Measurements from ENCODE around the gene EGFR. TPM values are rescaled to one million over a fixed set of nuclear protein-coding genes. Genes with fewer than 3 reads are reported as not detected.

Gene EGFR
- polyA plus RNA-seq, 1 of the 3 experiments (the other 2 are of a cell fraction), result 37.6 TPM

DNA sequence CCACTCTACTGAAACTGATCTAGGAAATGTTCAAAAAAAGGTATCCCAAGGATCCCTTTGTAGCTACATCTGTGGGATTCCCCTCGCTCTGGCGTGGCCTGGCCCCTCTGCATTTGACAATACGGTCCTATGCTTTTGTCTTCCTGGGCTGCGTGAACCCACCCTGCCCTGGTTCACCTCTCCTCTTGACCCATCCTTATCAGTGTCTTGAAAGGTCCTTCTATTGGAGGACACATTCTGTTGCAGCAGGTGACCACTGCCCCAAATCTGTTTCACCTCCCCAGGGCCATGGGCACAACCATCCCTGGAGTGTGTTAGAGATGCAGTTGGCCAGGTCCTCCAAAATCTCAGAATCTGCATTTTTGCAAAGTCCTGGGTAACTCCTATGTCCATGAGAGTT is 100.8 kb downstream of the EGFR start:
- H3K4me3 ChIP-seq (ENCODE audit: low read depth in 2 of 2, low read length in 1 of 2), result no peak overlapping the region
- TF ChIP-seq, protein P1, sequence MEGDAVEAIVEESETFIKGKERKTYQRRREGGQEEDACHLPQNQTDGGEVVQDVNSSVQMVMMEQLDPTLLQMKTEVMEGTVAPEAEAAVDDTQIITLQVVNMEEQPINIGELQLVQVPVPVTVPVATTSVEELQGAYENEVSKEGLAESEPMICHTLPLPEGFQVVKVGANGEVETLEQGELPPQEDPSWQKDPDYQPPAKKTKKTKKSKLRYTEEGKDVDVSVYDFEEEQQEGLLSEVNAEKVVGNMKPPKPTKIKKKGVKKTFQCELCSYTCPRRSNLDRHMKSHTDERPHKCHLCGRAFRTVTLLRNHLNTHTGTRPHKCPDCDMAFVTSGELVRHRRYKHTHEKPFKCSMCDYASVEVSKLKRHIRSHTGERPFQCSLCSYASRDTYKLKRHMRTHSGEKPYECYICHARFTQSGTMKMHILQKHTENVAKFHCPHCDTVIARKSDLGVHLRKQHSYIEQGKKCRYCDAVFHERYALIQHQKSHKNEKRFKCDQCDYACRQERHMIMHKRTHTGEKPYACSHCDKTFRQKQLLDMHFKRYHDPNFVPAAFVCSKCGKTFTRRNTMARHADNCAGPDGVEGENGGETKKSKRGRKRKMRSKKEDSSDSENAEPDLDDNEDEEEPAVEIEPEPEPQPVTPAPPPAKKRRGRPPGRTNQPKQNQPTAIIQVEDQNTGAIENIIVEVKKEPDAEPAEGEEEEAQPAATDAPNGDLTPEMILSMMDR (IDR thresholded peaks at IDR 0.05), result no peak
- WGBS (ENCODE audit: low lambda C conversion rate), result 93% methylated on average over 4 of the region's 4 CpGs
- ChIA-PET CTCF (interaction anchor here (2.5 kb wide), 1 partner anchor 136 kb away, joined by 12 read pairs; no protein-coding TSS in a partner anchor), POLR2A (no interaction called here)
- H3K27me3 ChIP-seq (ENCODE audit: insufficient read depth), result no peaks in the 10 kb centered on the region
- peaks cover 38% of the 10 kb centered on the region; the same call in 1 of the 2 replicates for H4K20me1 ChIP-seq (ENCODE audit: insufficient read depth)
- H3K9me3 ChIP-seq, result no peaks in the 10 kb centered on the region
- H2AFZ ChIP-seq (ENCODE audit: low read depth), result no peak overlapping the region
- no peak for DNase-seq
- peaks cover 8% of the 10 kb centered on the region for H3F3A ChIP-seq (replicated peaks; ENCODE audit: insufficient read depth)
- H3K36me3 ChIP-seq (replicated peaks in 1 of 2; ENCODE audit: control insufficient read depth in 1 of 2, insufficient read depth in 2 of 2, low read length in 1 of 2), result peaks cover 0 to 26% of the 10 kb centered on the region in 2 experiments
- no peak overlapping the region for H3K4me2 ChIP-seq
- H3K27ac ChIP-seq (ENCODE audit: low read depth in 2 of 2, low read length in 1 of 2), result no peak overlapping the region
- H3K79me2 ChIP-seq (ENCODE audit: insufficient read depth), result peaks cover 94% of the 10 kb centered on the region
- no peak overlapping the region for H3K9ac ChIP-seq
- H3K9me2 ChIP-seq, result no peaks in the 10 kb centered on the region
- H3K4me1 ChIP-seq (ENCODE audit: control insufficient read depth in 1 of 2, insufficient read depth in 2 of 2, low read depth in 1 of 2, low read length in 1 of 2), result peaks cover 2 to 10% of the 10 kb centered on the region in 2 experiments; a peak in 2 of 4 replicates

DNA sequence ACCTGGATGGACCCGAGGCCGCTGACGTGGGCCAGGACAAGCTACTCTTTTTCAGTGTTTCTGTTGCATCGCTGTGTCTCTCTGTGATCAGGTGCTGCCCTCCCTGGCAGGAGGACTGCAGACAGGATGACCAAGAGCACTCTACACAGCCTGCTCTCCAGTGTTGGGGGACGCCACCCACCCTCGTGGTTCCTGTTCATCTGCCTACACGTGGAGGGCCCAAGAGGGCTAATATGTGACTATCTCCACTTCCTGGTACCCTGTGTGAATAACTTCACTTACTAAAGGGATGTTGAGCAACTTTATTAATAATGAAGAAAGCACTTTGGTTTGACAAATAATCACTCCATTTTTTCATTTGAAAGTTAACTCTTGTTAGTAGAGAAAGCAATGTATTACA is 101.3 kb downstream of the EGFR start:
- Histone ChIP-seq H2AFZ (ENCODE audit: low read depth) (no peak overlapping the region), H3F3A (replicated peaks; ENCODE audit: insufficient read depth) (peaks cover 12% of the 10 kb centered on the region)
- CTCF ChIA-PET, result interaction anchor here (1.1 to 2.5 kb wide), 3 partner anchors 24 to 346 kb away, joined by 3 to 12 read pairs (median 3); no protein-coding TSS in a partner anchor

More for the DNA sequence above, 101.3 kb downstream of the EGFR start:
- TF ChIP-seq, protein P2, sequence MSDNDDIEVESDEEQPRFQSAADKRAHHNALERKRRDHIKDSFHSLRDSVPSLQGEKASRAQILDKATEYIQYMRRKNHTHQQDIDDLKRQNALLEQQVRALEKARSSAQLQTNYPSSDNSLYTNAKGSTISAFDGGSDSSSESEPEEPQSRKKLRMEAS (IDR thresholded peaks at IDR 0.05; ENCODE audit: low read depth), result no peak
- TF ChIP-seq, protein P3, sequence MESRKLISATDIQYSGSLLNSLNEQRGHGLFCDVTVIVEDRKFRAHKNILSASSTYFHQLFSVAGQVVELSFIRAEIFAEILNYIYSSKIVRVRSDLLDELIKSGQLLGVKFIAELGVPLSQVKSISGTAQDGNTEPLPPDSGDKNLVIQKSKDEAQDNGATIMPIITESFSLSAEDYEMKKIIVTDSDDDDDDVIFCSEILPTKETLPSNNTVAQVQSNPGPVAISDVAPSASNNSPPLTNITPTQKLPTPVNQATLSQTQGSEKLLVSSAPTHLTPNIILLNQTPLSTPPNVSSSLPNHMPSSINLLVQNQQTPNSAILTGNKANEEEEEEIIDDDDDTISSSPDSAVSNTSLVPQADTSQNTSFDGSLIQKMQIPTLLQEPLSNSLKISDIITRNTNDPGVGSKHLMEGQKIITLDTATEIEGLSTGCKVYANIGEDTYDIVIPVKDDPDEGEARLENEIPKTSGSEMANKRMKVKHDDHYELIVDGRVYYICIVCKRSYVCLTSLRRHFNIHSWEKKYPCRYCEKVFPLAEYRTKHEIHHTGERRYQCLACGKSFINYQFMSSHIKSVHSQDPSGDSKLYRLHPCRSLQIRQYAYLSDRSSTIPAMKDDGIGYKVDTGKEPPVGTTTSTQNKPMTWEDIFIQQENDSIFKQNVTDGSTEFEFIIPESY (IDR thresholded peaks at IDR 0.05; ENCODE audit: borderline replicate concordance, low read depth), result no peak
- TF ChIP-seq TCF12 (IDR thresholded peaks at IDR 0.05), result no peak
- TF ChIP-seq RFX5 (IDR thresholded peaks at IDR 0.05; ENCODE audit: low read length), result no peak
- TF ChIP-seq TAF1 (IDR thresholded peaks at IDR 0.05; ENCODE audit: borderline replicate concordance, low read depth, low read length), result no peak
- no peak for TF ChIP-seq RCOR1 (IDR thresholded peaks at IDR 0.05; ENCODE audit: low read length)
- TF ChIP-seq YY1 (IDR thresholded peaks at IDR 0.05; ENCODE audit: low read depth), result no peak
- TF ChIP-seq, protein P4, sequence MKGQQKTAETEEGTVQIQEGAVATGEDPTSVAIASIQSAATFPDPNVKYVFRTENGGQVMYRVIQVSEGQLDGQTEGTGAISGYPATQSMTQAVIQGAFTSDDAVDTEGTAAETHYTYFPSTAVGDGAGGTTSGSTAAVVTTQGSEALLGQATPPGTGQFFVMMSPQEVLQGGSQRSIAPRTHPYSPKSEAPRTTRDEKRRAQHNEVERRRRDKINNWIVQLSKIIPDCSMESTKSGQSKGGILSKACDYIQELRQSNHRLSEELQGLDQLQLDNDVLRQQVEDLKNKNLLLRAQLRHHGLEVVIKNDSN (IDR thresholded peaks at IDR 0.05; ENCODE audit: borderline replicate concordance, low read depth), result no peak
- no peak for TF ChIP-seq FOXJ3 (CRISPR knock-in tag; IDR thresholded peaks at IDR 0.05)
- no peak for TF ChIP-seq TEAD4 (IDR thresholded peaks at IDR 0.05; ENCODE audit: borderline replicate concordance, insufficient read depth)
- TF ChIP-seq MXI1 (IDR thresholded peaks at IDR 0.05; ENCODE audit: low read depth, low read length), result no peak
- TF ChIP-seq FOSL2 (IDR thresholded peaks at IDR 0.05; ENCODE audit: borderline replicate concordance, low read depth), result no peak
- no peak for TF ChIP-seq MEF2A (IDR thresholded peaks at IDR 0.05; ENCODE audit: borderline replicate concordance, low read depth)
- TF ChIP-seq EP300 (IDR thresholded peaks at IDR 0.05; ENCODE audit: borderline replicate concordance in 1 of 2, low read depth in 1 of 2, low read length in 1 of 2), result no peak
- no peak for TF ChIP-seq SIN3A (IDR thresholded peaks at IDR 0.05; ENCODE audit: borderline replicate concordance, low read depth, low read length)
- H3K27ac ChIP-seq (ENCODE audit: low read depth in 2 of 2, low read length in 1 of 2), result no peak overlapping the region
- H3K9ac ChIP-seq, result no peak overlapping the region
- H3K9me2 ChIP-seq, result no peaks in the 10 kb centered on the region
- H3K9me3 ChIP-seq, result no peaks in the 10 kb centered on the region
- no peak for DNase-seq
- H3K4me3 ChIP-seq (ENCODE audit: low read depth in 2 of 2, low read length in 1 of 2), result no peak overlapping the region
- no peak overlapping the region for H3K4me2 ChIP-seq
- H3K4me1 ChIP-seq (ENCODE audit: control insufficient read depth in 1 of 2, insufficient read depth in 2 of 2, low read depth in 1 of 2, low read length in 1 of 2), result peaks cover 7 to 15% of the 10 kb centered on the region in 2 experiments; a peak in 2 of 4 replicates
- POLR2A ChIA-PET, result no interaction called here
- H3K36me3 ChIP-seq (replicated peaks in 1 of 2; ENCODE audit: control insufficient read depth in 1 of 2, insufficient read depth in 2 of 2, low read length in 1 of 2), result peaks cover 0 to 25% of the 10 kb centered on the region in 2 experiments
- peaks cover 36% of the 10 kb centered on the region; the same call in 1 of the 2 replicates for H4K20me1 ChIP-seq (ENCODE audit: insufficient read depth)
- H3K79me2 ChIP-seq (ENCODE audit: insufficient read depth), result peaks cover 94% of the 10 kb centered on the region
- H3K27me3 ChIP-seq (ENCODE audit: insufficient read depth), result no peaks in the 10 kb centered on the region
- WGBS (ENCODE audit: low lambda C conversion rate), result 96% methylated on average over 7 of the region's 7 CpGs

All from SK-N-SH (cell line).